ENCODE results near the gene SLC29A1. TPM values are rescaled to one million over a fixed set of nuclear protein-coding genes. Genes with fewer than 3 reads are reported as not detected.

SLC29A1 gene
- total and polyA plus RNA-seq, 9 of the 15 experiments (the other 6 are each of a cell fraction or from before 2014, with no cell fraction given) = 18.9 to 170 (median 57.7) TPM

- TF ChIP-seq, protein P1, sequence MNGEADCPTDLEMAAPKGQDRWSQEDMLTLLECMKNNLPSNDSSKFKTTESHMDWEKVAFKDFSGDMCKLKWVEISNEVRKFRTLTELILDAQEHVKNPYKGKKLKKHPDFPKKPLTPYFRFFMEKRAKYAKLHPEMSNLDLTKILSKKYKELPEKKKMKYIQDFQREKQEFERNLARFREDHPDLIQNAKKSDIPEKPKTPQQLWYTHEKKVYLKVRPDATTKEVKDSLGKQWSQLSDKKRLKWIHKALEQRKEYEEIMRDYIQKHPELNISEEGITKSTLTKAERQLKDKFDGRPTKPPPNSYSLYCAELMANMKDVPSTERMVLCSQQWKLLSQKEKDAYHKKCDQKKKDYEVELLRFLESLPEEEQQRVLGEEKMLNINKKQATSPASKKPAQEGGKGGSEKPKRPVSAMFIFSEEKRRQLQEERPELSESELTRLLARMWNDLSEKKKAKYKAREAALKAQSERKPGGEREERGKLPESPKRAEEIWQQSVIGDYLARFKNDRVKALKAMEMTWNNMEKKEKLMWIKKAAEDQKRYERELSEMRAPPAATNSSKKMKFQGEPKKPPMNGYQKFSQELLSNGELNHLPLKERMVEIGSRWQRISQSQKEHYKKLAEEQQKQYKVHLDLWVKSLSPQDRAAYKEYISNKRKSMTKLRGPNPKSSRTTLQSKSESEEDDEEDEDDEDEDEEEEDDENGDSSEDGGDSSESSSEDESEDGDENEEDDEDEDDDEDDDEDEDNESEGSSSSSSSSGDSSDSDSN (IDR thresholded peaks at IDR 0.05; ENCODE audit: borderline replicate concordance in 1 of 2, low read depth in 2 of 2, low read length in 2 of 2) = peak in 1 of 2 experiments; percentile 62; a peak in 1 of 4 replicates
- TF ChIP-seq, protein P2, sequence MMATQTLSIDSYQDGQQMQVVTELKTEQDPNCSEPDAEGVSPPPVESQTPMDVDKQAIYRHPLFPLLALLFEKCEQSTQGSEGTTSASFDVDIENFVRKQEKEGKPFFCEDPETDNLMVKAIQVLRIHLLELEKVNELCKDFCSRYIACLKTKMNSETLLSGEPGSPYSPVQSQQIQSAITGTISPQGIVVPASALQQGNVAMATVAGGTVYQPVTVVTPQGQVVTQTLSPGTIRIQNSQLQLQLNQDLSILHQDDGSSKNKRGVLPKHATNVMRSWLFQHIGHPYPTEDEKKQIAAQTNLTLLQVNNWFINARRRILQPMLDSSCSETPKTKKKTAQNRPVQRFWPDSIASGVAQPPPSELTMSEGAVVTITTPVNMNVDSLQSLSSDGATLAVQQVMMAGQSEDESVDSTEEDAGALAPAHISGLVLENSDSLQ (IDR thresholded peaks at IDR 0.05) = peak; percentile 40
- TF ChIP-seq HDAC1 (IDR thresholded peaks at IDR 0.05) (peak; percentile 58 to 89; a peak in 3 of 4 replicates), TAL1 (IDR thresholded peaks at IDR 0.05) (peak; percentile 96), SNIP1 (IDR thresholded peaks at IDR 0.05; ENCODE audit: low read depth) (no peak), GABPB1 (CRISPR knock-in tag; IDR thresholded peaks at IDR 0.05) (peak; percentile 45; the same call in 1 of the 2 replicates), ZFX (CRISPR knock-in tag; IDR thresholded peaks at IDR 0.05) (peak; percentile 84), TRIM24 (IDR thresholded peaks at IDR 0.05) (peak; percentile 96 to 97), CBFB (CRISPR knock-in tag; IDR thresholded peaks at IDR 0.05) (0 out of 2 replicates have a peak, but pooled peaks have one; percentile 54), FOXJ3 (CRISPR knock-in tag; IDR thresholded peaks at IDR 0.05) (no peak)
- TF ChIP-seq, protein P3, sequence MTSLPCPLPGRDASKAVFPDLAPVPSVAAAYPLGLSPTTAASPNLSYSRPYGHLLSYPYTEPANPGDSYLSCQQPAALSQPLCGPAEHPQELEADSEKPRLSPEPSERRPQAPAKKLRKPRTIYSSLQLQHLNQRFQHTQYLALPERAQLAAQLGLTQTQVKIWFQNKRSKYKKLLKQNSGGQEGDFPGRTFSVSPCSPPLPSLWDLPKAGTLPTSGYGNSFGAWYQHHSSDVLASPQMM (CRISPR knock-in tag; IDR thresholded peaks at IDR 0.05) = no peak
- TF ChIP-seq, protein P4, sequence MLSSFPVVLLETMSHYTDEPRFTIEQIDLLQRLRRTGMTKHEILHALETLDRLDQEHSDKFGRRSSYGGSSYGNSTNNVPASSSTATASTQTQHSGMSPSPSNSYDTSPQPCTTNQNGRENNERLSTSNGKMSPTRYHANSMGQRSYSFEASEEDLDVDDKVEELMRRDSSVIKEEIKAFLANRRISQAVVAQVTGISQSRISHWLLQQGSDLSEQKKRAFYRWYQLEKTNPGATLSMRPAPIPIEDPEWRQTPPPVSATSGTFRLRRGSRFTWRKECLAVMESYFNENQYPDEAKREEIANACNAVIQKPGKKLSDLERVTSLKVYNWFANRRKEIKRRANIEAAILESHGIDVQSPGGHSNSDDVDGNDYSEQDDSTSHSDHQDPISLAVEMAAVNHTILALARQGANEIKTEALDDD (IDR thresholded peaks at IDR 0.05) = no peak
- TF ChIP-seq, protein P5, sequence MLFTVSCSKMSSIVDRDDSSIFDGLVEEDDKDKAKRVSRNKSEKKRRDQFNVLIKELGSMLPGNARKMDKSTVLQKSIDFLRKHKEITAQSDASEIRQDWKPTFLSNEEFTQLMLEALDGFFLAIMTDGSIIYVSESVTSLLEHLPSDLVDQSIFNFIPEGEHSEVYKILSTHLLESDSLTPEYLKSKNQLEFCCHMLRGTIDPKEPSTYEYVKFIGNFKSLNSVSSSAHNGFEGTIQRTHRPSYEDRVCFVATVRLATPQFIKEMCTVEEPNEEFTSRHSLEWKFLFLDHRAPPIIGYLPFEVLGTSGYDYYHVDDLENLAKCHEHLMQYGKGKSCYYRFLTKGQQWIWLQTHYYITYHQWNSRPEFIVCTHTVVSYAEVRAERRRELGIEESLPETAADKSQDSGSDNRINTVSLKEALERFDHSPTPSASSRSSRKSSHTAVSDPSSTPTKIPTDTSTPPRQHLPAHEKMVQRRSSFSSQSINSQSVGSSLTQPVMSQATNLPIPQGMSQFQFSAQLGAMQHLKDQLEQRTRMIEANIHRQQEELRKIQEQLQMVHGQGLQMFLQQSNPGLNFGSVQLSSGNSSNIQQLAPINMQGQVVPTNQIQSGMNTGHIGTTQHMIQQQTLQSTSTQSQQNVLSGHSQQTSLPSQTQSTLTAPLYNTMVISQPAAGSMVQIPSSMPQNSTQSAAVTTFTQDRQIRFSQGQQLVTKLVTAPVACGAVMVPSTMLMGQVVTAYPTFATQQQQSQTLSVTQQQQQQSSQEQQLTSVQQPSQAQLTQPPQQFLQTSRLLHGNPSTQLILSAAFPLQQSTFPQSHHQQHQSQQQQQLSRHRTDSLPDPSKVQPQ (CRISPR knock-in tag; IDR thresholded peaks at IDR 0.05; ENCODE audit: borderline replicate concordance) = peak; percentile 42; the same call in 1 of the 2 replicates
- TF ChIP-seq, protein P6, sequence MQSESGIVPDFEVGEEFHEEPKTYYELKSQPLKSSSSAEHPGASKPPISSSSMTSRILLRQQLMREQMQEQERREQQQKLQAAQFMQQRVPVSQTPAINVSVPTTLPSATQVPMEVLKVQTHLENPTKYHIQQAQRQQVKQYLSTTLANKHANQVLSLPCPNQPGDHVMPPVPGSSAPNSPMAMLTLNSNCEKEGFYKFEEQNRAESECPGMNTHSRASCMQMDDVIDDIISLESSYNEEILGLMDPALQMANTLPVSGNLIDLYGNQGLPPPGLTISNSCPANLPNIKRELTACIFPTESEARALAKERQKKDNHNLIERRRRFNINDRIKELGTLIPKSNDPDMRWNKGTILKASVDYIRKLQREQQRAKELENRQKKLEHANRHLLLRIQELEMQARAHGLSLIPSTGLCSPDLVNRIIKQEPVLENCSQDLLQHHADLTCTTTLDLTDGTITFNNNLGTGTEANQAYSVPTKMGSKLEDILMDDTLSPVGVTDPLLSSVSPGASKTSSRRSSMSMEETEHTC (IDR thresholded peaks at IDR 0.05) = peak; percentile 71; the same call in 1 of the 2 replicates
- TF ChIP-seq, protein P7, sequence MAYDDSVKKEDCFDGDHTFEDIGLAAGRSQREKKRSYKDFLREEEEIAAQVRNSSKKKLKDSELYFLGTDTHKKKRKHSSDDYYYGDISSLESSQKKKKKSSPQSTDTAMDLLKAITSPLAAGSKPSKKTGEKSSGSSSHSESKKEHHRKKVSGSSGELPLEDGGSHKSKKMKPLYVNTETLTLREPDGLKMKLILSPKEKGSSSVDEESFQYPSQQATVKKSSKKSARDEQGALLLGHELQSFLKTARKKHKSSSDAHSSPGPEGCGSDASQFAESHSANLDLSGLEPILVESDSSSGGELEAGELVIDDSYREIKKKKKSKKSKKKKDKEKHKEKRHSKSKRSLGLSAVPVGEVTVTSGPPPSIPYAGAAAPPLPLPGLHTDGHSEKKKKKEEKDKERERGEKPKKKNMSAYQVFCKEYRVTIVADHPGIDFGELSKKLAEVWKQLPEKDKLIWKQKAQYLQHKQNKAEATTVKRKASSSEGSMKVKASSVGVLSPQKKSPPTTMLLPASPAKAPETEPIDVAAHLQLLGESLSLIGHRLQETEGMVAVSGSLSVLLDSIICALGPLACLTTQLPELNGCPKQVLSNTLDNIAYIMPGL (CRISPR knock-in tag; IDR thresholded peaks at IDR 0.05) = no peak
These were observed 2.4 kb downstream of the SLC29A1 start (continued) for GRCh38 chr6:44225579-44226325.
